ENCODE results near the gene CDKN1C.

The CDKN1C gene

GRCh38 chr11:2885678-2886081, at the start of gene CDKN1C:
CDKN1C (minus strand) TSS chr11:2885775; CDS start chr11:2885456, 319 bp downstream.
- DNase-seq, result peak; percentile 87
- Mint-ChIP-seq H3K9me3 (no peaks in the 10 kb centered on the region), H3K27ac (no peak within 1 kb of the TSS), H3K4me1 (peaks cover 11% of the 10 kb centered on the region), H3K27me3 (peaks cover 65% of the 10 kb centered on the region), H3K36me3 (no peaks in the 10 kb centered on the region), H3K4me3 (peak within 1 kb of the TSS; percentile 75)
- CTCF ChIA-PET, result interaction anchor here (1.6 to 13.7 kb wide), 2 partner anchors 44 to 351 kb away, joined by 6 to 344 read pairs; no protein-coding TSS in a partner anchor

GRCh38 chr11:2934611-2935239, 49.1 kb upstream of the CDKN1C start:
- peaks cover 18% of the 10 kb centered on the region for H3K36me3 Mint-ChIP-seq
- H3K27me3 Mint-ChIP-seq, result peaks cover 40% of the 10 kb centered on the region
- peaks cover 26% of the 10 kb centered on the region for H3K4me1 Mint-ChIP-seq
- DNase-seq, result no peak
- peaks cover 27% of the 10 kb centered on the region for H3K9me3 Mint-ChIP-seq
- H3K4me3 Mint-ChIP-seq, result no peak overlapping the region
- no peak overlapping the region for H3K27ac Mint-ChIP-seq
- CTCF ChIA-PET, result no interaction called here

- no peak for DNase-seq
- no peak overlapping the region for H3K27ac Mint-ChIP-seq
- peaks cover 22% of the 10 kb centered on the region for H3K9me3 Mint-ChIP-seq
- peaks cover 44% of the 10 kb centered on the region for H3K27me3 Mint-ChIP-seq
- H3K36me3 Mint-ChIP-seq, result peaks cover 17% of the 10 kb centered on the region
- H3K4me3 Mint-ChIP-seq, result no peak overlapping the region
- CTCF ChIA-PET, result interaction anchor here (0.6 to 5.4 kb wide), 5 partner anchors 9 to 815 kb away, joined by 3 to 36 read pairs (median 3); no protein-coding TSS in a partner anchor
- H3K4me1 Mint-ChIP-seq, result peaks cover 26% of the 10 kb centered on the region
Observed at GRCh38 chr11:2934021-2934550, 48.5 kb upstream of the CDKN1C start.

GRCh38 chr11:2933375-2934020, 47.9 kb upstream of the CDKN1C start:
- H3K9me3 Mint-ChIP-seq, result peaks cover 16% of the 10 kb centered on the region
- H3K36me3 Mint-ChIP-seq, result peaks cover 12% of the 10 kb centered on the region
- peaks cover 50% of the 10 kb centered on the region for H3K27me3 Mint-ChIP-seq
- CTCF ChIA-PET, result interaction anchor here (0.6 to 5.4 kb wide), 5 partner anchors 10 to 815 kb away, joined by 3 to 36 read pairs (median 3); no protein-coding TSS in a partner anchor
- DNase-seq, result peak; percentile 71
- no peak overlapping the region for H3K4me3 Mint-ChIP-seq
- H3K27ac Mint-ChIP-seq, result peak overlapping the region; percentile 72
- H3K4me1 Mint-ChIP-seq, result peaks cover 29% of the 10 kb centered on the region

- H3K4me3 Mint-ChIP-seq, result no peak overlapping the region
- peaks cover 9% of the 10 kb centered on the region for H3K9me3 Mint-ChIP-seq
- peaks cover 56% of the 10 kb centered on the region for H3K27me3 Mint-ChIP-seq
- H3K27ac Mint-ChIP-seq, result peak overlapping the region; percentile 72
- H3K36me3 Mint-ChIP-seq, result peaks cover 5% of the 10 kb centered on the region
- CTCF ChIA-PET, result interaction anchor here (0.7 to 5.4 kb wide), 5 partner anchors 10 to 401 kb away, joined by 3 to 36 read pairs (median 3); no protein-coding TSS in a partner anchor
- peaks cover 36% of the 10 kb centered on the region for H3K4me1 Mint-ChIP-seq
- DNase-seq, result no peak
Observed at GRCh38 chr11:2932850-2933251, 47.3 kb upstream of the CDKN1C start.

GRCh38 chr11:2931771-2932738, 46.5 kb upstream of the CDKN1C start:
- DNase-seq, result no peak
- H3K4me1 Mint-ChIP-seq, result peaks cover 40% of the 10 kb centered on the region
- peak overlapping the region; percentile 68 for H3K27ac Mint-ChIP-seq
- H3K27me3 Mint-ChIP-seq, result peaks cover 64% of the 10 kb centered on the region
- H3K36me3 Mint-ChIP-seq, result no peaks in the 10 kb centered on the region
- H3K4me3 Mint-ChIP-seq, result no peak overlapping the region
- CTCF ChIA-PET, result interaction anchor here (0.7 to 5.4 kb wide), 7 partner anchors 20 to 159 kb away, joined by 3 to 50 read pairs (median 15); no protein-coding TSS in a partner anchor
- peaks cover 3% of the 10 kb centered on the region for H3K9me3 Mint-ChIP-seq

- Mint-ChIP-seq H3K4me1 (peaks cover 40% of the 10 kb centered on the region), H3K27me3 (peaks cover 71% of the 10 kb centered on the region), H3K36me3 (no peaks in the 10 kb centered on the region), H3K4me3 (no peak overlapping the region), H3K9me3 (no peaks in the 10 kb centered on the region), H3K27ac (peak overlapping the region; percentile 68)
- CTCF ChIA-PET, result interaction anchor here (0.8 to 5.4 kb wide), 5 partner anchors 20 to 159 kb away, joined by 3 to 50 read pairs (median 15); no protein-coding TSS in a partner anchor
- DNase-seq, result no peak
Observed at GRCh38 chr11:2931420-2931746, 45.8 kb upstream of the CDKN1C start.

GRCh38 chr11:2930704-2931419, 45.3 kb upstream of the CDKN1C start:
- Mint-ChIP-seq H3K27me3 (peaks cover 73% of the 10 kb centered on the region), H3K4me1 (peaks cover 40% of the 10 kb centered on the region), H3K27ac (no peak overlapping the region), H3K4me3 (peak overlapping the region; percentile 51), H3K9me3 (no peaks in the 10 kb centered on the region), H3K36me3 (no peaks in the 10 kb centered on the region)
- DNase-seq, result peak; percentile 62
- CTCF ChIA-PET, result interaction anchor here (0.8 to 5.4 kb wide), 17 partner anchors 9 to 400 kb away, joined by 3 to 50 read pairs (median 6); partner anchors contain the start of gene CDKN1C

- H3K4me1 Mint-ChIP-seq, result peaks cover 40% of the 10 kb centered on the region
- CTCF ChIA-PET, result interaction anchor here (0.6 to 5.4 kb wide), 25 partner anchors 9 to 625 kb away, joined by 3 to 50 read pairs (median 5); partner anchors contain the start of gene CDKN1C
- no peaks in the 10 kb centered on the region for H3K9me3 Mint-ChIP-seq
- H3K27ac Mint-ChIP-seq, result no peak overlapping the region
- H3K36me3 Mint-ChIP-seq, result no peaks in the 10 kb centered on the region
- H3K4me3 Mint-ChIP-seq, result peak overlapping the region; percentile 71
- H3K27me3 Mint-ChIP-seq, result peaks cover 81% of the 10 kb centered on the region
- peak; percentile 57 for DNase-seq
Observed at GRCh38 chr11:2929950-2930703, 44.6 kb upstream of the CDKN1C start.

- CTCF ChIA-PET, result interaction anchor here (0.6 to 5.4 kb wide), 23 partner anchors 9 to 624 kb away, joined by 3 to 50 read pairs (median 5); partner anchors contain the start of gene CDKN1C
- no peaks in the 10 kb centered on the region for H3K9me3 Mint-ChIP-seq
- peaks cover 40% of the 10 kb centered on the region for H3K4me1 Mint-ChIP-seq
- no peak overlapping the region for H3K27ac Mint-ChIP-seq
- peak; percentile 52 for DNase-seq
- H3K4me3 Mint-ChIP-seq, result peak overlapping the region; percentile 71
- no peaks in the 10 kb centered on the region for H3K36me3 Mint-ChIP-seq
- H3K27me3 Mint-ChIP-seq, result peaks cover 82% of the 10 kb centered on the region
Observed at GRCh38 chr11:2929531-2929949, 44.0 kb upstream of the CDKN1C start.

- Mint-ChIP-seq H3K27me3 (peaks cover 80% of the 10 kb centered on the region), H3K4me3 (peak within 1 kb of the TSS; percentile 71), H3K4me1 (peaks cover 38% of the 10 kb centered on the region), H3K36me3 (no peaks in the 10 kb centered on the region), H3K9me3 (no peaks in the 10 kb centered on the region), H3K27ac (no peak within 1 kb of the TSS)
- CTCF ChIA-PET, result interaction anchor here (0.8 to 5.4 kb wide), 13 partner anchors 13 to 398 kb away, joined by 3 to 50 read pairs (median 5); a partner anchor contains a TSS
- DNase-seq, result peak; percentile 74
Observed at GRCh38 chr11:2928605-2929530, 43.3 kb upstream of the CDKN1C start, which contains the start of gene PHLDA2. PHLDA2 (minus strand) TSS chr11:2929420; CDS start chr11:2929364, 56 bp downstream.
